ENCODE data around the gene TOLLIP. TPM values are rescaled to one million over a fixed set of nuclear protein-coding genes. Genes with fewer than 3 reads are reported as not detected.
"Not testable (repeated sequence)": the region's sequence is repeated elsewhere in the genome, so short reads cannot be mapped to it uniquely, and the experiment has no call there.

The TOLLIP gene
- polyA plus RNA-seq, 1 donor from 2014 or later = 32.2 TPM

DNA sequence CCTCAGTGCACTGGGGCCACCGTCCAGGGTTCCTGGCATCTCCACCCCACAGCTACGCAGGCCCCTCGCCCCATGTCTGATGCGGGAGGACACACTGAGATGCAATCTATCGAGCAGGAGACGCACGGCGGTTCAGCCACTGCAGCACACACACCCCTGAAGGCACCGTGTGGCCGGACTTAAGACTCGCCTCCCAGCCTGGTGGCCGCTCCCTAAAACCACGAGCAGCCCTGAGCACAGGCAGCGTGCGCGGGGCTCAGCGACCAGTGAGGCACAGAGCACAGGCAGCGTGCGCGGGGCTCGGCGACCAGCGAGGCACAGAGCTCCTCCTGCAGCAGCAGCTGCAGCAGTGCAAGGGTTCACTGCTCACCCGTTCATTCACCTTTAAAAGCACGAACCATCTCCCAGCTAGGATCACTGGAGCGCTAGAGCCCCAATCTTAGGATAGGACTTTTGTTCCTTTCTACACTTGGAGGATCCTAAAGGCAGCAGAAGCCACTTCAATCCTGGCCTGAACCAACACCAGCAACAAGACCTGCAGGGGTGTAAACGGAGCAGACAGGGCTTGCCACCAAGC is 31.4 kb downstream of the TOLLIP start:
- H3K36me3 Mint-ChIP-seq = no peaks in the 10 kb centered on the region
- H3K4me1 Mint-ChIP-seq = no peaks in the 10 kb centered on the region
- no peaks in the 10 kb centered on the region for H3K9me3 Mint-ChIP-seq
- H3K27ac Mint-ChIP-seq = no peak overlapping the region
- H3K4me3 Mint-ChIP-seq = no peak overlapping the region
- H3K27me3 Mint-ChIP-seq = no peaks in the 10 kb centered on the region

- Mint-ChIP-seq H3K4me1 (no peaks in the 10 kb centered on the region), H3K36me3 (no peaks in the 10 kb centered on the region), H3K4me3 (no peak overlapping the region), H3K9me3 (no peaks in the 10 kb centered on the region), H3K27me3 (no peaks in the 10 kb centered on the region), H3K27ac (no peak overlapping the region)
Measured at GRCh38 chr11:1276866-1277615, 32.4 kb downstream of the TOLLIP start.

DNA sequence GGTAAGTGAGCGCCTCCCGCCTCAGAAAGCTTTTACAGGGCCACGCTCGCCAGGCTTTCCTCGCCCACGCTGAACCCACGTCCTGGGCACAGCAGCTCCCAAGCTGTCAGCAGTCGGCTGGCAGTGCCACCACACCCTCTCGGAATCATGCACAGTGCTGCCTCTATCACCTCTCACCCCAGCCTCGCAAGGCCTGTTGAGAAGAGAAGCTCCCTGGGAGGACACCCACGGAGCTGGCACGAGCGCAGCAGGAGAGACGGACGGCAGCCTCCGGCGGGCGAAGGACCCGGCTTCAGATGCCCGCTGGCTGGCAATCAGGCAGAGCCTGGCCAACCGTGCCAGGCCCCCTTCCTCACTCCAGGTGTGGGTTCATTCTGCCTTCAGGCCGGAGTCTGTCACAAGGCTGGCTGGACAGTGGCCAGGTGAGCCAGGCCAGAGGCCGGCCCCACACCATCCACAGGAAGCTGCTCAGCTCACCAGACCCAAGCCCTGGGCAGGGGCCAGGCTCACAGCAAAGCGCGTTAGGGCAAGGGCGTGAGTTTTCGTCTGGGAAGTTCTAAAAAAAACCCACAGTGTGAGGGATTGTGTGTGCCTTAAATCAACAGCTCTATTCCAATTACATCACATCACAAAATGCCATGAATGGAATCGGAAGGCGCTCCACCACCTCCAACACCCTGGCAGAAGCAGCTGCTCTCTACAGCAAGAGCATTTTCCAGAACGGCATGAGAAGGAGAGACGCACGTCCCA is 33.2 kb downstream of the TOLLIP start:
- H3K4me3 Mint-ChIP-seq = no peak overlapping the region
- no peaks in the 10 kb centered on the region for H3K36me3 Mint-ChIP-seq
- no peaks in the 10 kb centered on the region for H3K27me3 Mint-ChIP-seq
- H3K9me3 Mint-ChIP-seq = no peaks in the 10 kb centered on the region
- H3K4me1 Mint-ChIP-seq = no peaks in the 10 kb centered on the region
- H3K27ac Mint-ChIP-seq = no peak overlapping the region

- Mint-ChIP-seq H3K4me3 (peak overlapping the region in 1 of 4 donors; percentile 39), H3K36me3 (no peaks in the 10 kb centered on the region), H3K4me1 (no peaks in the 10 kb centered on the region), H3K27me3 (no peaks in the 10 kb centered on the region), H3K9me3 (no peaks in the 10 kb centered on the region), H3K27ac (no peak overlapping the region)
Measured at GRCh38 chr11:1275021-1275420, 34.4 kb downstream of the TOLLIP start.

DNA sequence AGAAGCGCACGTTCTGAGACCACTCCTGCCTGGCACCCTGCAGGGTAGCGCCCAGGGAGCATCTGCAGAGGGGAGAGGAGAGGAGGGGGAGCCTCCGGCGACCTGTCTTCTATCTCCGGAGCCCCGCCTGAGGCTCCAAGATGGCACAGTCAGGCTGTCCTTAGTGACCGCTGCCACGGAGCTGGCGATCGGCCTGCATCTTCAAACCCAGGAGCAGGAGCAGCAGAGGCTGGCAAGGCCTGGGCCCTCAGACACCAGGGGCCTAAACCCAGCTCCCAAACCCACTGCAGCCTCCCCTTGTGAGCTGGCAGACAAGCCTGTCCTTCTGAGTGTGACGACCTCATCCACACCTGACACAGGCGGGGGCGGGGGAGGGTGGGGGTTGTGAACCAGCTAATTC is 34.9 kb downstream of the TOLLIP start:
- no peaks in the 10 kb centered on the region for H3K9me3 Mint-ChIP-seq
- no peaks in the 10 kb centered on the region for H3K36me3 Mint-ChIP-seq
- H3K4me3 Mint-ChIP-seq = no peak overlapping the region
- no peaks in the 10 kb centered on the region for H3K27me3 Mint-ChIP-seq
- no peaks in the 10 kb centered on the region for H3K4me1 Mint-ChIP-seq
- H3K27ac Mint-ChIP-seq = no peak overlapping the region

DNA sequence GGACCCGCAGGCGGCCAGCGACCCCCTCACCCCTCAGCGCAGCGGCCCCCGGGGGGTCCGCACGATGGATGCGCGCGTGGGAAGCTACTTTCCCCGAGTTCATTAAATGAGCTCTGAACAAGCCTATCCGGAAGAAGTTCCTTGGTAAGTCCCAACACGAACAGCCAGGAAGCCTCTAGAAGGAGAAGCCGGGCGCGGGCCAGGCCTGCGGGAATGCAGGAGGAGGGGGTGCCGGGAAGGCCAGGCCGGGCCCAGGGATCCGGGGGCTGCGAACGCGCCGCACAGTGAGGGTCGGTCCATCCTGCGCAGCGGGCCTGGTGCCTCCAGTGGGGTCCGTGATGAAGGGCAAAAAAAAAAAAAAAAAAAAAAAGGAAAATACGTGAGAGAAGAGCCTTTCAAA is 36.9 kb downstream of the TOLLIP start:
- no peaks in the 10 kb centered on the region for H3K27me3 Mint-ChIP-seq
- no peaks in the 10 kb centered on the region for H3K36me3 Mint-ChIP-seq
- no peak overlapping the region for H3K4me3 Mint-ChIP-seq
- H3K27ac Mint-ChIP-seq = no peak overlapping the region
- H3K4me1 Mint-ChIP-seq = no peaks in the 10 kb centered on the region
- no peaks in the 10 kb centered on the region for H3K9me3 Mint-ChIP-seq

GRCh38 chr11:1271927-1272326 is 37.5 kb downstream of the TOLLIP start:
- no peaks in the 10 kb centered on the region for H3K9me3 Mint-ChIP-seq
- no peaks in the 10 kb centered on the region for H3K4me1 Mint-ChIP-seq
- H3K27ac Mint-ChIP-seq = no peak overlapping the region
- H3K36me3 Mint-ChIP-seq = no peaks in the 10 kb centered on the region
- H3K4me3 Mint-ChIP-seq = no peak overlapping the region
- H3K27me3 Mint-ChIP-seq = no peaks in the 10 kb centered on the region

DNA sequence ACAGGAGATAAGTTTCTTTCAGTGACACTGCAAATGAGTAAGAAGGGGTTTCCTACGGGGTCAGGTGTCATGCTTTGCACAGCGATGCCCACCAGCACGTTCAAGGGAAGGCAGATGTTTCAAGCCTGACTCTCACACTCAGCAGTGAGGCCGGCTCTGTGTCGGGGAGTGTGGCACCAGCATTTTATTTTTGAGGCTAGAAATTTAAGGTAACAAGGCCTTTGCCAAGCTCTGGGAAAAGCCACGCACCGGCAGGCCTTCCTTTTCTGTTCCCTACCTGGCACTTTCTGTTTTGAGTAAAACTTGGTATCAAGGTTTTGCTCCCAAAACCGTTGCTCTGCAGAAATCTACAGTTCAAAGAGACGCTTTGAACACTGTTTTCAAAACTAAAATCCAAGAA is 38.0 kb downstream of the TOLLIP start:
- no peak overlapping the region for H3K4me3 Mint-ChIP-seq
- peaks cover 0 to 4% (median 0%) of the 10 kb centered on the region in 3 donors for H3K4me1 Mint-ChIP-seq
- no peaks in the 10 kb centered on the region for H3K27me3 Mint-ChIP-seq
- no peaks in the 10 kb centered on the region for H3K36me3 Mint-ChIP-seq
- no peak overlapping the region for H3K27ac Mint-ChIP-seq
- H3K9me3 Mint-ChIP-seq = peaks cover 0 to 4% (median 0%) of the 10 kb centered on the region in 3 donors

DNA sequence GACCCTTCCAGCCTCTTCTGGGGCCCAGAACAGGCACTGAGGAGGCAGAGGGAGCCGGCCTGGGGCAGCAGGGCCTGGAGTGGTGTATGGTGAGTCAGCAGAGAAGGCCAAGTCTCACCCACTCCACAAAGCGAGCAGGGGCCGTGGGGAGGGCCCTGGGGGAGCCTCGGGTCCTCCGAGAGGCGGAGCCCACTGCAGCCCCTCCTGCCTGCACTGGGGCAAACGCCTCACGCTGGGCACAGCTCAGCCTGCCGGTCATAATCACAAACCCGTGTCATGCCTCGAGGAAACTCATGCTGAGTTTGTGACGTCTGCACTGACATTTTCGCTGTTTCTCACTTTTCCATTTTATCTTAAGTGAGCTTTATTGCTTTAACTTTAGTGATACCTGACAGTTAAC is 38.4 kb downstream of the TOLLIP start:
- Mint-ChIP-seq H3K36me3 (no peaks in the 10 kb centered on the region), H3K4me3 (no peak overlapping the region), H3K27ac (no peak overlapping the region), H3K9me3 (peaks cover 0 to 6% (median 0%) of the 10 kb centered on the region in 3 donors), H3K27me3 (no peaks in the 10 kb centered on the region), H3K4me1 (peaks cover 0 to 4% (median 0%) of the 10 kb centered on the region in 3 donors)

GRCh38 chr11:1270476-1270875 is 39.0 kb downstream of the TOLLIP start:
- no peaks in the 10 kb centered on the region for H3K27me3 Mint-ChIP-seq
- H3K4me1 Mint-ChIP-seq = peaks cover 0 to 4% (median 0%) of the 10 kb centered on the region in 3 donors
- H3K4me3 Mint-ChIP-seq = no peak overlapping the region
- H3K27ac Mint-ChIP-seq = no peak overlapping the region
- H3K9me3 Mint-ChIP-seq = peaks cover 0 to 7% (median 0%) of the 10 kb centered on the region in 3 donors
- H3K36me3 Mint-ChIP-seq = no peaks in the 10 kb centered on the region

DNA sequence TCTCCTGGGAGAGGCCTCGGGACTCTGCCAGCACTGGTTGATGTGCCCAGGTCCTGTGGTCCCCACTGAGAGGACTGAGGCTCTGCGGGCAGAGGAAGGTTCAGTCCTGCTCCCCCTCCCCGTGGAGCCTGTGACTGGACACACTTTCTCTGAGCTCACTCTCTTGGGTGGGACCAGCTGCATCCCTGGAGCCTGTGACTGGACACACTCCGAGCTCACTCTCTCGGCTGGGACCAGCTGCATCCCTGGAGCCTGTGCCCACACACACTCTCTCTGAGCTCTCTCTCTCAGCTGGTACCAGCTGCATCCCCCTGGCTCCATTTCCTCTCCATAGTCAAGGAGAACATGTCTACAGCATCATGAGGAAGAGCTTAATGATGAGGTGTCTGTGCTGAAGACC is 39.5 kb downstream of the TOLLIP start:
- no peaks in the 10 kb centered on the region for H3K36me3 Mint-ChIP-seq
- peak overlapping the region in 1 of 3 donors; percentile 51 for H3K27ac Mint-ChIP-seq
- peaks cover 0 to 8% (median 2%) of the 10 kb centered on the region in 3 donors for H3K9me3 Mint-ChIP-seq
- no peaks in the 10 kb centered on the region for H3K27me3 Mint-ChIP-seq
- peak overlapping the region in 1 of 4 donors; percentile 51 for H3K4me3 Mint-ChIP-seq
- peaks cover 0 to 4% (median 0%) of the 10 kb centered on the region in 3 donors for H3K4me1 Mint-ChIP-seq

- H3K27ac Mint-ChIP-seq = no peak overlapping the region
- peaks cover 0 to 12% (median 9%) of the 10 kb centered on the region in 3 donors for H3K9me3 Mint-ChIP-seq
- peaks cover 4 to 14% (median 7%) of the 10 kb centered on the region in 3 donors for H3K4me1 Mint-ChIP-seq
- no peaks in the 10 kb centered on the region for H3K27me3 Mint-ChIP-seq
- H3K4me3 Mint-ChIP-seq = no peak overlapping the region
- no peaks in the 10 kb centered on the region for H3K36me3 Mint-ChIP-seq
Measured at GRCh38 chr11:1267441-1268100, 41.9 kb downstream of the TOLLIP start.

DNA sequence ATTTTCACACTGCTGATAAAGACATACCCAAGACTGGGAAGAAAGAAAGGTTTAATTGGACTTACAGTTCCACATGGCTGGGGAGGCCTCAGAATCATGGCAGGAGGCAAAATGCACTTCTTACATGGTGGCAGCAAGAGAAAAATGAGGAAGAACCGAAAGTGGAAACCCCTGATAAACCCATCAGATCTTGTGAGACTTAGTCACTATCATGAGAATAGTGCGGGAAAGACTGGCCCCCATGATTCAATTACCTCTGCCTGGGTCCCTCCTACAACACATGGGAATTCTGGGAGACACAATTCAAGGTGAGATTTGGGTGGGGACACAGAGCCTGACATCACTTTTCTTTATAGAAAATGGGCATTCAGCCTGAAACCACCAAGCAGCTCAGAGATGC is 42.5 kb downstream of the TOLLIP start:
- Mint-ChIP-seq H3K9me3 (peaks cover 0 to 12% (median 9%) of the 10 kb centered on the region in 3 donors), H3K4me1 (peaks cover 6 to 16% (median 7%) of the 10 kb centered on the region in 3 donors), H3K27ac (peak overlapping the region in 1 of 3 donors; percentile 11)
- not testable (repeated sequence) for H3K4me3 Mint-ChIP-seq, H3K27me3 Mint-ChIP-seq, H3K36me3 Mint-ChIP-seq

GRCh38 chr11:1265480-1265879 is 44.0 kb downstream of the TOLLIP start:
- peaks cover 7 to 16% (median 7%) of the 10 kb centered on the region in 3 donors for H3K4me1 Mint-ChIP-seq
- peaks cover 0 to 12% (median 9%) of the 10 kb centered on the region in 3 donors for H3K9me3 Mint-ChIP-seq
- not testable (repeated sequence) for H3K27ac Mint-ChIP-seq, H3K27me3 Mint-ChIP-seq, H3K36me3 Mint-ChIP-seq
- peak overlapping the region in 1 of 4 donors; percentile 47 for H3K4me3 Mint-ChIP-seq

GRCh38 chr11:1264444-1264843 is 45.0 kb downstream of the TOLLIP start:
- not testable (repeated sequence) for H3K36me3 Mint-ChIP-seq, H3K27me3 Mint-ChIP-seq, H3K4me3 Mint-ChIP-seq
- Mint-ChIP-seq H3K9me3 (peaks cover 0 to 12% (median 9%) of the 10 kb centered on the region in 3 donors), H3K4me1 (peaks cover 7 to 16% (median 7%) of the 10 kb centered on the region in 3 donors), H3K27ac (peak overlapping the region; percentile 39 to 87 (median 61))

Measured in IgD-negative memory B cell (primary cell).